PC-9 (cell line): ENCODE data around the gene ETV6. TPM values are rescaled to one million over a fixed set of nuclear protein-coding genes. Genes with fewer than 3 reads are reported as not detected.

Experiments
- BruUV-seq: library from RNA; stranded (reverse); fragments of 400-500 nt; replicated peaks from 2 replicates; lab custom pipeline; 2021; lab: Mats Ljungman, UMichigan
- CTCF ChIA-PET: fragments of 300-600 bp; sonication (Branson Sonifier 250); formaldehyde crosslinking; loops from one replicate; lab custom pipeline; 2022; ENCODE audit warnings: antibody characterized with exemption; lab: Charles Lee
- POLR2A ChIA-PET: fragments of 300-600 bp; sonication (Branson Sonifier 250); formaldehyde crosslinking; loops from one replicate; lab custom pipeline; 2022; ENCODE audit warnings: antibody characterized with exemption; ENCODE audit not compliant: unreplicated experiment; lab: Charles Lee
- DNase-seq, 2 experiments: peaks; one replicate each; pipeline versions ENCODE4 v3.0.0 to v3.0.0-alpha.2; 2015 to 2022; ENCODE audit warnings: mixed read lengths in 1 of 2
- H2AFZ ChIP-seq: fragments of 200-600 bp; sonication (generic); 2 replicates; pipeline ENCODE4 v1.8.1; 2017; ENCODE audit warnings: antibody characterized with exemption
- H3F3A ChIP-seq: fragments of 200-600 bp; sonication (generic); 2 replicates; pipeline ENCODE4 v1.8.1; 2017; ENCODE audit warnings: antibody characterized with exemption, mild to moderate bottlenecking, low read depth; ENCODE audit not compliant: insufficient read depth
- H3K27ac ChIP-seq: fragments of 200-600 bp; sonication (generic); 2 replicates; pipeline ENCODE4 v1.6.1; 2016; ENCODE audit warnings: mixed run types
- H3K27me3 ChIP-seq: fragments of 200-600 bp; sonication (generic); 2 replicates; pipeline ENCODE4 v1.6.1; 2016; ENCODE audit warnings: low read depth, mixed run types; ENCODE audit not compliant: insufficient read depth
- H3K36me3 ChIP-seq: fragments of 200-600 bp; sonication (generic); 2 replicates; pipeline ENCODE4 v1.6.1; 2016; ENCODE audit warnings: low read depth, mixed run types
- H3K4me1 ChIP-seq: fragments of 200-600 bp; sonication (generic); replicated peaks from 2 replicates; pipeline ENCODE4 v1.6.1; 2016; ENCODE audit warnings: mixed run types; ENCODE audit not compliant: insufficient read depth
- H3K4me2 ChIP-seq: fragments of 200-600 bp; sonication (generic); 2 replicates; pipeline ENCODE4 v1.6.1; 2017; ENCODE audit warnings: mixed run types
- H3K4me3 ChIP-seq: fragments of 200-600 bp; sonication (generic); 2 replicates; pipeline ENCODE4 v1.6.1; 2016; ENCODE audit warnings: mixed run types
- H3K79me2 ChIP-seq: fragments of 200-600 bp; sonication (generic); 2 replicates; pipeline ENCODE4 v1.6.1; 2017; ENCODE audit warnings: low read depth, mixed run types
- H3K9me2 ChIP-seq: fragments of 200-600 bp; sonication (generic); 2 replicates; pipeline ENCODE4 v1.8.1; 2017; ENCODE audit warnings: mild to moderate bottlenecking; ENCODE audit not compliant: insufficient read depth
- H3K9me3 ChIP-seq: fragments of 200-600 bp; sonication (generic); 2 replicates; pipeline ENCODE4 v1.8.1; 2016; ENCODE audit warnings: low read depth; ENCODE audit not compliant: insufficient read depth
- H4K20me1 ChIP-seq: fragments of 200-600 bp; sonication (generic); 2 replicates; pipeline ENCODE4 v1.8.1; 2017; ENCODE audit not compliant: insufficient read depth
- CTCF ChIP-seq: fragments of 200-600 bp; sonication (generic); conservative IDR thresholded peaks from 2 replicates; pipeline ENCODE4 v1.6.1; 2017; ENCODE audit warnings: mixed run types, antibody characterized with exemption, mild to moderate bottlenecking, moderate library complexity
- EZH2 ChIP-seq: fragments of 200-600 bp; sonication (generic); IDR thresholded peaks from 2 replicates; pipeline ENCODE4 v1.8.0; 2017; ENCODE audit warnings: antibody characterized with exemption, low read depth
- intact Hi-C: fragments of 100-400 bp; cut with micrococcal nuclease; formaldehyde crosslinking; loops from one replicate; pipeline ENCODE4 v1.10.0; 2022; ENCODE audit not compliant: unreplicated experiment
- total RNA-seq: library from RNA; stranded (reverse); gene quantifications from 2 replicates; pipeline ENCODE4 v1.2.3, GENCODE V29; 2021

ETV6 gene
- total RNA-seq, 1 experiment from 2014 or later, result 62.8 TPM

DNA sequence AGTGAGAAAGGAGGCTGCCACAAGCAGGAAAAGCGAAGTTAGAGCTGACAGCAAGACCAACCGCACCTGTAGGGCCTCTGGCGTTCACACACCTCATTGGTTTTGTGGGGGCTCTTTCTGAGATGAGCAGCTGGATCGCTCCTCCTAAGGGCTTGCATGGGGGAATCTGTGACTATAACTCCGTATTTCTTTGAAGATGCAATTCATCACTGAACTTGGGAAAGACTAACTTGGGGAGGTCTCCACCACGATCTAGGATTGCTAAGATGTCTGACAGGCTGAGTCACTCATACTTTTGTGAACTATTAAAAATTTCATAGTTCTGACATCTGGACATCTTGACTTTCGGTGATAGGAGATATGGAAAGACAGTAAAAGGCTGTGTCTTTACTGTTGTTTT lies 173.6 kb downstream of the ETV6 start:
- Histone ChIP-seq H3K27me3 (no peaks in the 10 kb centered on the region), H3K4me2 (no peak overlapping the region), H3K27ac (no peak overlapping the region), H3K4me3 (no peak overlapping the region), H3K4me1 (no peaks in the 10 kb centered on the region), H2AFZ (no peak overlapping the region), H3K9me2 (no peaks in the 10 kb centered on the region), H3F3A (0 out of 2 replicates have a peak, but pooled peaks cover 4% of the 10 kb centered on the region), H4K20me1 (no peaks in the 10 kb centered on the region), H3K36me3 (no peaks in the 10 kb centered on the region), H3K79me2 (no peaks in the 10 kb centered on the region), H3K9me3 (no peaks in the 10 kb centered on the region)
- BruUV-seq, result no TSS peak
- DNase-seq, result no peak
- CTCF ChIA-PET, result no interaction called here
- TF ChIP-seq EZH2 (no peak), CTCF (no peak)
- intact Hi-C loops, result no loop called here
- POLR2A ChIA-PET, result no interaction called here

DNA sequence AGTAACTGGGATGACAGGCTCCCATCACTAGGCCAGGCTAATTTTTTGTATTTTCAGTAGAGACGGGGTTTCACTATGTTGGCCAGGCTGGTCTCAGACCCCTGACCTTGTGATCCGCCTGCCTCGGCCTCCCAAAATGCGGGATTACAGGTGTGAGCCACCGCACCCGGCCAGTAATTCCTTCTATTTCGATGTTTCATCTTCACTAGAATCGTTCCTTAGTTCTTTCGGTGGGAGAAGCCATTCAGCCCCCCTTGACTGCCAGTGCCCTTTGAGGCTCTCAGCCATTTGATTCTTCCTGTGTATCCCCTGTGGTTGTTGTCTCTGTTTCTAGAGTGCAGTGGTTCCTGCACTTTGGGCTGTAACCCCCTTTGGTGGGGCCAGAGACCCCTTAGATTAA lies 174.1 kb downstream of the ETV6 start:
- Histone ChIP-seq H3K36me3 (no peaks in the 10 kb centered on the region), H3K9me2 (no peaks in the 10 kb centered on the region), H3K4me2 (no peak overlapping the region), H3K27ac (no peak overlapping the region), H4K20me1 (no peaks in the 10 kb centered on the region), H3K27me3 (no peaks in the 10 kb centered on the region), H3K79me2 (no peaks in the 10 kb centered on the region), H3K9me3 (no peaks in the 10 kb centered on the region), H2AFZ (no peak overlapping the region), H3K4me3 (no peak overlapping the region), H3F3A (0 out of 2 replicates have a peak, but pooled peaks cover 4% of the 10 kb centered on the region), H3K4me1 (no peaks in the 10 kb centered on the region)
- DNase-seq, result no peak
- BruUV-seq, result no TSS peak
- intact Hi-C loops, result no loop called here
- CTCF ChIA-PET, result no interaction called here
- POLR2A ChIA-PET, result no interaction called here
- TF ChIP-seq EZH2, result no peak
- no peak for TF ChIP-seq CTCF

- Histone ChIP-seq H3K4me1 (no peaks in the 10 kb centered on the region), H3K36me3 (peaks cover under 1% of the 10 kb centered on the region; the same call in 1 of the 2 replicates), H2AFZ (no peak overlapping the region), H4K20me1 (no peaks in the 10 kb centered on the region), H3K9me3 (no peaks in the 10 kb centered on the region), H3K4me2 (no peak overlapping the region), H3K4me3 (no peak overlapping the region), H3K9me2 (no peaks in the 10 kb centered on the region), H3K79me2 (no peaks in the 10 kb centered on the region), H3F3A (0 out of 2 replicates have a peak, but pooled peaks cover 4% of the 10 kb centered on the region), H3K27me3 (no peaks in the 10 kb centered on the region), H3K27ac (no peak overlapping the region)
- POLR2A ChIA-PET, result no interaction called here
- CTCF ChIA-PET, result no interaction called here
- TF ChIP-seq CTCF (no peak), EZH2 (no peak)
- DNase-seq, result no peak
- no TSS peak for BruUV-seq
- intact Hi-C loops, result no loop called here
Observed at GRCh38 chr12:11824069-11824468, 174.6 kb downstream of the ETV6 start.
